ENCODE results near the gene PIK3CB.

DNA sequence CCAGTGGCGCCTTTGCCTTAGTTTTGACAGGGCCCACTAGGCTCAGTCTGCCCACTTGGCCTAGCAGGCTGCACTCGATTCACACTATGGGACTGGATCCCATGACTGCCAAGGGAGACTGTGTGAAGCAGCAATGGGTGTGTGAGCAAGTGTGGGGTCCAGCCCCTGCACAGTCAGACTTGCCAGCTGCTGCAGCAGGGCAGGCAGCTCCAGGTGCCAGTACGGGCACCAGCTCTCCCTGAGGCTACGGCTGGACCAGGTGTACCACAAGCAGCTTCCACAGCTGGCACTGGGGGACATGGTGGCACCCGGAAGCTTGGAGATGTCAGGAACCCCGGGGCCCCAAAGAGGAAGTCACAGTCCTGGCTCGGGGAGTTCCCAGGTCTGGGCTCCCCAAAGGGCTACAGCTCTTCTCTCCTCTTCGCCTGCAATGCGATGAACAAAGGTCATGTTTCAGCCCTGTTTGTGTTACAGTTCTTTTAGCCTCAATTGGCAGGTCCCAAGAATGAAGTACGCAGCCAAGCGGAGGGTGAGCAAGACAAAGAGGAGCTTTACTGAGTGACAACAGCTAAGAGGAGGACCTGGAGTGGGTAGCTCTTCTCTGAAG, 67.1 kb downstream of the PIK3CB start:
- TF ChIP-seq, protein P1, sequence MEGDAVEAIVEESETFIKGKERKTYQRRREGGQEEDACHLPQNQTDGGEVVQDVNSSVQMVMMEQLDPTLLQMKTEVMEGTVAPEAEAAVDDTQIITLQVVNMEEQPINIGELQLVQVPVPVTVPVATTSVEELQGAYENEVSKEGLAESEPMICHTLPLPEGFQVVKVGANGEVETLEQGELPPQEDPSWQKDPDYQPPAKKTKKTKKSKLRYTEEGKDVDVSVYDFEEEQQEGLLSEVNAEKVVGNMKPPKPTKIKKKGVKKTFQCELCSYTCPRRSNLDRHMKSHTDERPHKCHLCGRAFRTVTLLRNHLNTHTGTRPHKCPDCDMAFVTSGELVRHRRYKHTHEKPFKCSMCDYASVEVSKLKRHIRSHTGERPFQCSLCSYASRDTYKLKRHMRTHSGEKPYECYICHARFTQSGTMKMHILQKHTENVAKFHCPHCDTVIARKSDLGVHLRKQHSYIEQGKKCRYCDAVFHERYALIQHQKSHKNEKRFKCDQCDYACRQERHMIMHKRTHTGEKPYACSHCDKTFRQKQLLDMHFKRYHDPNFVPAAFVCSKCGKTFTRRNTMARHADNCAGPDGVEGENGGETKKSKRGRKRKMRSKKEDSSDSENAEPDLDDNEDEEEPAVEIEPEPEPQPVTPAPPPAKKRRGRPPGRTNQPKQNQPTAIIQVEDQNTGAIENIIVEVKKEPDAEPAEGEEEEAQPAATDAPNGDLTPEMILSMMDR (IDR thresholded peaks at IDR 0.05; ENCODE audit: poor library complexity) = no peak
- TF ChIP-seq EZH2phosphoT487 (IDR thresholded peaks at IDR 0.05; ENCODE audit: low read depth, severe bottlenecking, unreplicated experiment) (no peak), EZH2 (IDR thresholded peaks at IDR 0.05; ENCODE audit: borderline replicate concordance) (no peak)

All from hepatocyte (in vitro differentiated cells).